GM18511 (cell line): ENCODE data around the gene LRP1-AS.
"Not testable (repeated sequence)": the region's sequence is repeated elsewhere in the genome, so short reads cannot be mapped to it uniquely, and the experiment has no call there.

Source experiments
- ATAC-seq: cut with Tn5 transposase; IDR thresholded peaks from one replicate; pipeline ENCODE4 v1.9.1; 2021; ENCODE audit warnings: mild to moderate bottlenecking, moderate library complexity; ENCODE audit not compliant: unreplicated experiment

LRP1-AS gene

DNA sequence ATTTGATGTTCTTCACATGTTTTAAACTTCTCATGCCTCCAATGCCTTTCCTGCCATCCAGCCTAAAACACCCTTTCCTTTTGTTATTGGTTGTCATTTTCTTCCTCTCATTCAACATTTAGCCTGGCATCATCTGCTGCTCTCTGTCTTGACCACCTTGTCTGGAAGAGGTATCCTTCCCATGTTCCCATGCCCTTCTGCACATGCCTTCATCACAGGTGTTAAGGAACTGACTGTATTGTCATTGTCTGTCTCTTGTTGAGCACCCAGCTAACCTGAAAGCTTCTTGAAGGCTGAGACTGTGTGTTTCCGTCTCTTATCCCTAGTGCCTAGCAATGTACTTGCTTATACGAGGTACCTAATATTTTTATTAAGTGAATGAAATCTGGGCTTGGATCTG lies 23.6 kb downstream of the LRP1-AS start:
- ATAC-seq = no peak

DNA sequence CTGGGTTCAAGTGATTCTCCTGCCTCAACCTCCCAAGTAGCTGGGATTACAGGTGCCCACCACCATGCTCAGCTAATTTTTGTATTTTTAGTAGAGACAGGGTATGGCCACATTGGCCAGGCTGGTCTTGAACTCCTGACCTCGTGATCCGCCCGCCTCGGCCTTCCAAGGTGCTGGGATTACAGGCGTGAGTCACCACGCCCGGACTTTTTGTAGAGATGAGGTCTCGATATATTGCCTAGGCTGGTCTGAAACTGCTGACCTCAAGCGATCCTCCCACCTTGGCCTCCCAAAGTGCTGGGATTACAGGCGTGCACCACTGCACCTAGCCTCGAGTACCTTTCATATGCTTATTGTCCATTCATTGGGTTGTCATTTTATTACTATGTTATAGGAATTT lies 26.7 kb downstream of the LRP1-AS start:
- not testable (repeated sequence) for ATAC-seq

DNA sequence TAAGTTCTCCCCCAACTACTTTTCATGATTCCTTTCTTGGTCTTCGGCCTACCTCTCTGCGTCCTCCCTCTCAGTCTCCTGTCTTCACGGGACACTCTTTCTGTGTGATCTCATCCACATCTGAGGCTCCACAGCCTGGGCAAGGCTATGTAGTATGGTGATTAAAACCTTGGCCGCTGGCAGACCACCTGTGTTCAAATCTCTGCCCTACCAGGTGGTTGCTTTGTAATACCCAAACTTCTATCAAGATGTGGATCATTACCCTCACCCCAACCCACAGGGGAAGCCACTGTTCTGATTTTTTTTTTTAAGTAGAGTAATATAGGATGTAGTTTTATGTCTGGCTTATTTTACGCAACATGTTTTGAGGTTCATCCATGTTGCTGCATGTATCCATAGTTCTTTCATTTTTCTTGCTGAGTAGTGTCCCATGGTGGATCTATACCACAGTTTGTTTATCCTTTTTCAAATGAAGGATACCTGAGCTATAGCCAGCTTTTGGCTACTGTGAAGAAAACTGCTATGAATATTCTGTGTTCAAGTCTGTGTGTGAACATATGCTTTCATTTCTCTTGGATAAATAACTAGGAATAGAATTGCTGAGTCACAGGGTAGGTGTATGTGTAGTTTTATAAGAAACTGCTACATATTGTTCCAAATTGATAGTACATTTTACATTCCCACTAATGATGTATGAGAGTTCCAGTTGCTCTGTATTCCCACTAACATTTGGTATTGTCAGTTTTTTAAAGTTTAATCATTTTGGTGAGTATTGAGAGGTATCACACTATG lies 27.9 kb downstream of the LRP1-AS start:
- peak; percentile 24 for ATAC-seq

DNA sequence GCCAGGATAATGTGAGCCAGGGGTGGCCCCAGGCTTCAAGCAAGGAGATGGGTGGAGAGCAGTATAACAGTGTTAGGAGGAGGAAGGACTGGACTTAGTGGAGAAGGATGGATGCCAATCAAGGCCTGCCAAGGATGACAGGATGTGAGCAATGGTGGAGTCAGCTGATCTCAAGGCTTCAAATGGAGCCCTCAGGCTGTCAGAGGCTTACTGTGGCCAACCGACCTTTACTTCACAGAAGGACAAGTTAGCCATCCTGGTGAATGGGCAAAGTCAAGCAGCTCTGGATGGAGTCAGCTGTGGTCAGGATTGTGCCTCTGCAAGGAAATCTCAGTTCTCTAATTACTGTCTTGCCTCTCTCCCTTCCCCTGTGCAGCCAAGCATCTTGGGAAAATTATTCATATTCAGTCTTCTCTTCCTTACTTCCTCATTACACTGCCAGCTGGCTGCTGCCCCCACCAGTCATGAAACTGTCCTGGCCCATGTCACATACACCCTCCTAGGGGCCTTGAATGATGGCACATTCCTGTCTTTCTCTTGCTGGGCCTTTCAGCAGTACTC lies 28.6 kb downstream of the LRP1-AS start:
- peak; percentile 55 for ATAC-seq

DNA sequence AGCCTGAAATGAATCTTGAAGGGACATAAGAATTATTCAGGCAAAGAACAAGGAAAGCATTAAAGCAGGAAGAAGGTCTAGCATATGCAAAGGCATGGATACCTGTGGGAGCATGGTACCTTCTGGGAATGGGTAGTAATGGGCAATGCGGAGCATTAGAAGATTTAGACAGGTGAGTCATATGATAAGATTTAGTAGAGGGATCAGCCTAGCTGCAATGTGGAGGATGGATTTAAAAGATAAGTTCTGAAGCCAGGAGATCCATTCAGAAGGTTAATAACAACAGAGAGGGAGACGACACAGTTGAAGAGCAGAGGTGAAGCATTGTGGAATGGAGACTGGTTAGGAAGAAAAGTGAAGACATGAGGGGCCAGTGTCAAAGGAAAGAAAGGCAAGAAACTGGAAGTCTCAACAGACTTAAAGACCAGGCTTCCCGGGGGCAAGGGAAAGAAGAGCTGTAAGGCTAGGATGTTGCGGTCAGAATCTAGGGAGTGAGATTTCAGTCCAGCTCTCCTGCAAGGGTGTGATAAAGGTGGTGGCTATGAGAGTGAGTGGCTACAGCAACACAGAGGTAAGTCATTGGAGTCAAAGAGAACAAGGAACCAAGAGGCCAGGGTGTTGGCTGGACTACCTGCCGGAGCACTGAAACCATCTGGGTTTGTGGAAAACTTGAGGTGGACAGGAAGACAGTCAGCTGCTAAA lies 30.7 kb downstream of the LRP1-AS start:
- no peak for ATAC-seq

DNA sequence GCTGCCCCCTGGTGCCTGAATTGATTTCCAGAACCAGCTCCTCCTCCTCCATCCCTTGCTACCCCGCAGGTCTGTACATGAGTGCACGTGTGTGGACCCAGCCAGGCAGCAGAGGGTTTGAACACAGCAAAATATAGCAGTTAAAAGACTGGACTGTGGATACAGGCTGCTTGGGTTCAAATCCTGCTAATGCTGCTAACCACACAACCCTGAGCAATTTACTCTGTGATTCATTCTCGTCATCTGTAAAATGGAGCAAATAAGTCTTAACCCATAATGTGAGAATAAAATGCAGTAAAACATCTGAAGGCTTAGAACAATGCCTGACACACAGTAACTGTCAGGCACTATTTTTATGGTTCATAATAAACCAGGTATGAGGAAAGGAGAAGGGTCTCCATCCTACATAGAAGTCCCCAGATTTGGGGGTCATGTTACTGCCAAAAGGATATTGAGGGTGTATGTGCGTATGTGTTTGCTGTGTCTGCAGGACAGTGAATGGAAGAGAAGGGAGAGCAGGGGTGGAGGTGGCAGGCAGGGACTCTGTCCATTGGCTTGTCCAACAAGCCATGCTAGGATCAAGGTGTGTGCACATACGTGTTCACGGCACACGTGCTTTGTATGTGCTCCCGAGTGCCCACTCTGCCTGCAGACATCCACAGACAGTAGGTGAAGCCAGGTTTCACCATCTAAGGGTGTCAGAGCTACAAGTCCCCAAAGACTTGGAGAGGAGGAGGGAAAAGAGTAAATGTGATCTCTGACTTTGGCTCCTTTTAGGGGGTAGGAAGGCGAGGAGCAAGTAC lies 34.7 kb downstream of the LRP1-AS start:
- peak; percentile 55 for ATAC-seq

DNA sequence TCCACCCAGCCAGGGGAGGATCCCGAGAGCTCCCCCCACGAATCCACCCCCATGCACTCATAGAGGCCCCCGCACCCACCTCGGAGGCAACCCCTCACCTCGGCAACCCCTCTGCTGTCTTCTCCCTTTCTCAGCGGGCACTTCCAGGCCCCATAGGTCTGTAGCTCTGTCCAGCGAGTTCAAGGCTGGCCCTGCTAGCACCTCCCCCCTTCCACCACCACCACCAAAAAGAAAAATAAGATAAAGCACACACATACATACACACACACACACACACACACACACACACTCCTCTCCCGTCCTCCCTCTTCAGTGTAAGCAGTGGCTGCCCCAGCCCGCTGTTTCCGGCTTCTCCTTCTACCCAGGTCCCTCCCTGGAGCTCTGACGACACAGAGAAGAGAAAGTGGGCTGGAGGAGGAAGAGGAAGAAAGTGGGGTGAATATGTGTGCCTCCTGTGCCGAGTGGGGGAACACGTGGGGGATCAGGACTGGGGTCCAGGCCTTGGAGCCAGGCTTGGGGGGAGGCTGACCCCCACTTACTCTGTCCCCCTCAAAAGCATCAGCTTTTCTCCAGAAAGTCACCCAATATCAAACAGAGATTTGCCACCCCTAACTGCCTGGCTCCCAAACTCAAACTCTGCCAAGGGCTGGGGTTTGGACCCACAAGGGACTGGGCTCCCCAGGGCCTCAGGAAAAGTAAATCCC lies 36.2 kb downstream of the LRP1-AS start, which contains the start of gene STAT6:
STAT6 (minus strand) TSS at position 332 of the 704 bp plus-strand sequence. CDS start 3,084 bp downstream, outside the sequence.
- ATAC-seq = peak; percentile 62

DNA sequence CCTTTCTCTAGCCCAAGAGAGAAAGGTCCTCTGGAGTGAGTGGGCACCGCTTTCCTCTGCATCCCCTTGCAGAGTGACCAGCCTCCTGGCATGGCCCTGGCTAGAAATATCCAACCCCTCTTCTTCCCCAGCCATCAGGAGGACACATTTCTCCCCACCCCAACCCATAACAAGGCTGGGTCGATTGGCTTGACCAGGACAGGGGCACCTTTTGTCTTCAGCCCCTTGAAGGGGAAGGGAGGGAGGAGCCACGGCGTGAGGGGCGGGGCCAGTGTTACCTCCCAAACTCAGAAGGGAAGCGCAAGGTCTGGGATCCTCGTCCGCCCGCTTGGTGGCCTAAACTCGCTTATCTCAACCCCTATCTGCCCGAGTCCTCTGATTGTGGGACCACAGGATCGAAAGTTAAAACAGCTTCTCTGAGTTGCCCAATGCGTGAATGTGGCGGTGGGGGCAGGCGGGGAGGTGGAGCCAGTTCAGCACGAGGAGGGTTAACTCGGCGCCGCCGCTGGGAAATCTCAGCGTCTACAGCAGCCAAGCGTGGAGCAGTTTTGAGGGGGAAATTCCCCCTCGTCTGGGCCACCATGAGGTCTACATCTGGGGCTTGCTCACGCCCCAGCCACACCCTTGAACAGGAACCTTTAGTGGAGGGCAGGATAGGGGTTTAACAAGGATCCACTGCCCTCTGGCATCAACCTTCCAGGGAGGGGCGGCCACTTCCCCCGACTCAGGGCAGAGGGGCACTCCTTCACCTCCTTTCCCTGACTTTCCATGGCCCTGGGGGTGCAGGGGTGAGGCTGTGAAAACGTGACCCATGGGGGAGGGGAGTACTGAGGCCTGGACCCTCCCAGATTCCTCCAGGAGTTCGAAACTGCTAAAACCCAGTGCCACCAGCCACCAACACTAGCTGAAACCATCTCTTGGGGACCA lies 37.1 kb downstream of the LRP1-AS start:
- ATAC-seq = peak; percentile 56

DNA sequence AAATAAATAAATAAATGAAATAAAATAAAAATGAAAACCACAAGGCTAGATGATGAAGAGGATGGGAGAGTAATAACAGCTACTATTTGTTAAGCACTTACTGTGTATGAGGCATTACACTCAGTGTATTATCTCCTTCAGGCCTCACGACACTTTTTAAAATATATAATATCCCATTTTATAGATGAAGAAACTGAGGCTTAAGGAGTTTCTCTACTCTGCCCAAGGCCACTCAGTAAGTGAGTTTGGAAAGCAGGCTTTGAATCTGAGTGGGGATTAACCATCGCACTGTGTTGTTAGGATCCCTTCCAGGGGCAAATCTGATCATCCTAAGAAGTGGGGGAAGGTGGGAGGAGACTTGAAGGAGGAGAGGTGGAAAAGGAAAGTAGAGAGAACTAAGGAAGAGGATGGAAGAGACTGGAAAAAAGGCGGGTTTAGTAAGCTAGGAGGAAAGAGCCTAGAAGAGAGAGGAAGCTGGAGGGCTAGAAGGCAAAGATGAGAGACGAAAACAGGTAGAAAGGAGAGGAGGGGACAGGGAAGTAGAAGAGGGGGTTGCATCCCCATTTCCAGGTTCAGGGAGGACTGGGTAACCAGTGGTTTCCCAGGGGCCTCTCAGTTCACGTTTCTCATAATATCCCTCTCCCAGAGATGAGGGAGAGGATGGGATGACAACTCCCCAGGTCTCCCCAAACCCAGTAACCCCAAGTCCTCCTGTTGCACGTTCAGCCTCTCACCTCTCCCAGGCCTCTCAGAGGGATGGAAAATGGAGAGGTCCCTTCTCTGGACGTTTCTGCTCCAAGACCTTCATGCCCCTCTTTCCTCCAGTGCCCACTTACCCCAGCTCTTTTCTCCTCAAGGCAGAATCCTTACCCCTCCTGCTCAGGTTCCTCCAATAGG lies 38.0 kb downstream of the LRP1-AS start:
- no peak for ATAC-seq

DNA sequence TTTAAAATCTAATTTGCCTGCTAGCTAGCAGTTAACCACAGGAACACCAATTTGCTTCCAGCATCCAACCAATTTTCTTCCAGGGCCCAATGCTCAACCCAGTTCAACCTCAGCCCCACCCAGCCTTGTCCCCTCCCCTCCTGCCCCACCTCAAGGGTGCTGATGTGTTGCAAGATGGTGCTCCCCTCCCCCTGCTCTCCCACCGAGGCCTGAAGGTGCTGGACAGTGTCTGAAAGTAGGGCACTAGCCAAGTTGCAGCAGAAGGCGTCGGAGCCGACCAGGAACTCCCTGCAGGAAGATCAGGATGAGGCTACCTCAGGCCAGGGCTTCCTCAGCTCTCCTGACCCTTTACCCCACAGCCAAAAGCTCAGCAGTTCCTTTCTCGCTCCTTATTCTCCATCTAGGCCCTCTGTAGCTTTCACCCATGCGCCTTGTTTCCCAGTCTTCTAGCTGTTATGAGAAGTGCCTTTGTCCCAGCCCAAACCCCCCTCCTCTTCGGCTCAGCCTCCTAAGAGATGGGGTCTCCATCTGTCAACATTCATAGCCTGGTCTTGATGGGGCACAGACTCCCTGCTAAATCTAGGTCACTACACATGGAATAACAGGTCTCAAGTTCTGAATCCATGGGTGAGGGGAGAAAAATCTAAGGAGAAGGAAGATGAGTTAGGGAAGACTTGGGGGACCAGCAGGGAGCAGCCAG lies 39.8 kb downstream of the LRP1-AS start:
- ATAC-seq = no peak

DNA sequence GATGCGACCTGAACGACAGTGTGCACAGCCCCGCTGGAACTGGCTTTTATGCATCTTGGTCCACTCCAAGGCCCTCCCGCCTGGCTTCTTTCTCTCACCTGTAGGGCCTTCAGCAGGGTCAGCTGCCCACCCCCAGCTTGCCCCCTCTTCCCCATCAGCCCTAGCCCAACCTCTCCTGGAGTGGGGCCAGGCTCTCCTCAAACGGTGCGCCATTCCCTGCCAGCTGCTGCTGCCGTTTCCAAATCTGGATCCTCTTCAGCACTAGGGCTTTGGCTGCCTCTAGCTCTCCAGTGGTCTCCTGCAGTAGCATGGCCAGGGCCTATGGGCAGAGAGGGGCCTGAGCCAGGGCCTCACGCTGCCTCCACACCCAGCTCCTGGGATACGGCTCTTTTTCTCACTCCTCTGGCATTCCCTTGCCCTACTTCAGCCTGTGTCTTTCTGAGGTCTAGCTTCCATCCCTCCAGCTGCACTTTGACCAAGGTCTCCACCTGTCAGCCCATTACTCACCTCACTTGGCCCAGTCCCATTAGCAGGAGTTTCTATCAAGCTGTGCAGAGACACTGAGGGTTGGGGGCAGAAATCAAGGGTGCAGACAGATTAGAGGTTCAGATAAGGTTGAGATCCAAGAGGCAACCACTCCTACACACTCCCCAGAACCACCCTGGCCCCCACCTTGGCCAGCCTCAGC lies 41.3 kb downstream of the LRP1-AS start:
- no peak for ATAC-seq

DNA sequence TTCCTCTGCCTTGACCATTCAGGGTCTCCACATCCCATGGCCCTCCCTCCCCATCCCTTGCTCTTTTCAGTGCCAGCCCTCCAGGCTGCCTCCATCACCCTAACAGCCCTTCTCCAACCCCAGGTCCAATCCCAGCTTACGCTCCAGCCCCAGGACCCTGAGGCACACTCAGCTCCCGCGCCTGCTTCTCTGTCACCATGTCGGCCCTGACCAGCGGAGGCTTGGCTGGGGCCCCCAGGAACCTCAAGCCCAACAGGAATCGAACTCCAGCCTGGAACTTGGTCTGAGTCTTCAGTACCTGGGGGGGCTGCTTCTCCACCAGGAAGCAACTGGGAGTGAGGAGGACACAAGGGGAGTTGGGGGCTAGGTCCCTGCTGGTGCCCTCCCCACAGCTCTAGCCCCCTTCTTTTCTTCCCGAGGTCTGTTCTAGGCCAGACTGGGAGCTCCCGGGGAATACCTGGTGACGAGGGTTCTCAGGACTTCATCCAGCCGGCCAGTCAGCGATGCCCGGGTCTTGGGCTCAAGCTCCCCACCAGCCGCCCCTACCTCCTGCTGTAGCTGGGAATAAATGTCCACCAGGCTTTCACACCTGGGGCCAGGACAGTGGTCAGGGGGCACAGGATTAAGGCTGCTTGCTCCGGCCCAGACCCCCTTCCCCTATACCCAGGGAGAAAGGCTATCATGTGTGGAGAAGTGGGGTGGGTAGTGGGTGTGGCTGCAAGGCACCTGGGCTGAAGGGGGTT lies 42.2 kb downstream of the LRP1-AS start:
- ATAC-seq = no peak

DNA sequence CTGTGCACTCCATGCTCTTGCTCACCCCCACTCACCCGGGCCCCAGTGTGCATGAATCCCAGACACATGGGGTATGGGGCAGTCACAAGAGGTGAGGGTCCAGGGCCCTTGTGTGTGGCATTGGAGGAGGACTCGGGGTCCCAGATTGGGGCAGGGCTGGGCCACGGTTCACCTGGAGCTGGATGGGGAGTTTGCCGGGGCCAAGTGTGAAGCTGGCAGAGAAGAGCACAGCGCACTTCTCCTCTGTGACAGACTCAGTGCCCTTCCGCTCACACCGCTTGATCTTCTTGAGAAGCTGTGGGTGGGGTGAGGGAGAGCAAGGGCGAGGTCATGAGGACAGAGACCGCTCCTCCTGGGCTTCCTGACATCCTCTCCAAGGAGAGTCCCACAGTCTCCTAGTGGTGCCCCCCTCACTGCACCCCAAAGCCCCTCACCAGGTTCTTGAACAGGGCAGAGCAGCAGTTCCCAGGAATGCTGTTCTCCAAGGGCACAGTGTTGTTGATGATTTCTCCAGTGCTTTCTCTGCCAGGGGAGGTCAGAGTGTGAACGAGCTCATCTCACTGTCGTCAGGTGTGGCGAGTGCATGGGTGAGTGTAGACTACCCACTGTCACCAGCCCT lies 43.0 kb downstream of the LRP1-AS start:
- no peak for ATAC-seq

DNA sequence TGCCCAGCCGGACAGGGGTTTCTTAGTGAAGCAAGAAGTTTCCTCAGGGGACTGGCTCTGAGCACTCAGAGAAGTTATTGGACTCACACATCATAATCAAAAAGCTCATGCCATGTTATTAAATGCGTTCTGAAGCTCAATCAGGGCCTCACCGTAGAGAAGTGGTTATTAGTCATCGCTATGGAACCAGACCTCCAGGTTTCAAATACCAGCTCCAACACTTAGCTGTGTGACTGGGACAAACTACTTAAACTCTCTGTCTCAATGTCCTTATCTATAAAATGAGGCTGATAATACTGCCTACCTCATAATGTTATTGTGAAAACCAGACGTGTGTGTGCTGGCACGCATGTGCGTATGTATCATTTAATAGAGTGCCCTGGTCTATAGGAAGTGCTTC lies 43.6 kb downstream of the LRP1-AS start:
- ATAC-seq = no peak

DNA sequence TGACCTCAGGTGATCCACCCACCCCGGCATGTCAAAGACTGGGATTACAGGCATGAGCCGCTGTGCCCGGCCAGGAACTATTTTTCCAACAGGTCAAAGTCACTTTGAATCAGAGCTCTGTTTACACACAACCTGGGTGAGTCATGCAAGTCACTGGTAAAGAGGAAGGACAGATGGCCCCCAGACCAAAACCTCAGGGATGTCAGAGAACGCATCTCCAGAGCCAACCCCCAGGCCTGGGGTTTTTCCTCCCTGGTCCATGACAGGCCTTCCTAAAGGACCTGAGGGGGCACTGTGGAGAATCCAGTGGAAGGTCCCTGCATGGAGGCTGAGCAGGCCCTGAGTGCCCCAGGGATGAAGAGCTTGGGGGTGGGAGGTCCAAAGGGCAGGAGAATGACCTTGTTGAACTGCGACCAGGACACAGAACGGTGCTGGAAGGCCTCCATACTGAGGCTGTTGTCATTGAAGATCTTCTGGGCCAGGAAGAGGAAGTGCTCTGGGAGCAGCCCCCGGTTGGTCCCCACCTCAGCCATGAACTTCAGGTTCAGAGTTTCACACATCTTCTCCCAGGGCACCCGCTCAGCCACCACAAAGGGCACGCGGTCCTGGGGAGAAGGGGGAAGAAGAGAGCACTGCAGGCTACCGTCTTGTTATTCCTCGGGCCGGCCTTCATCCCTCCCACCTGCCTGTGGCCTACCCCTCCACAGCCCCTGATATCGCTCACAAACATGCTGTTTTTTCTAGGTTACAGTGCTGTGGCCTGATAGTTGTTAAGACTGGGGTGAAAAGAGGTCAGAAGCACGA lies 45.3 kb downstream of the LRP1-AS start:
- ATAC-seq = no peak
